GM21737 (cell line): Measurements from ENCODE around the gene ATG10.
"Not testable (repeated sequence)": the region's sequence is repeated elsewhere in the genome, so short reads cannot be mapped to it uniquely, and the experiment has no call there.

ENCODE experiments used
- ATAC-seq: cut with Tn5 transposase; IDR thresholded peaks from one replicate; pipeline ENCODE4 v1.9.1; 2021; ENCODE audit warnings: mild to moderate bottlenecking, moderate library complexity; ENCODE audit not compliant: unreplicated experiment

The ATG10 gene

DNA sequence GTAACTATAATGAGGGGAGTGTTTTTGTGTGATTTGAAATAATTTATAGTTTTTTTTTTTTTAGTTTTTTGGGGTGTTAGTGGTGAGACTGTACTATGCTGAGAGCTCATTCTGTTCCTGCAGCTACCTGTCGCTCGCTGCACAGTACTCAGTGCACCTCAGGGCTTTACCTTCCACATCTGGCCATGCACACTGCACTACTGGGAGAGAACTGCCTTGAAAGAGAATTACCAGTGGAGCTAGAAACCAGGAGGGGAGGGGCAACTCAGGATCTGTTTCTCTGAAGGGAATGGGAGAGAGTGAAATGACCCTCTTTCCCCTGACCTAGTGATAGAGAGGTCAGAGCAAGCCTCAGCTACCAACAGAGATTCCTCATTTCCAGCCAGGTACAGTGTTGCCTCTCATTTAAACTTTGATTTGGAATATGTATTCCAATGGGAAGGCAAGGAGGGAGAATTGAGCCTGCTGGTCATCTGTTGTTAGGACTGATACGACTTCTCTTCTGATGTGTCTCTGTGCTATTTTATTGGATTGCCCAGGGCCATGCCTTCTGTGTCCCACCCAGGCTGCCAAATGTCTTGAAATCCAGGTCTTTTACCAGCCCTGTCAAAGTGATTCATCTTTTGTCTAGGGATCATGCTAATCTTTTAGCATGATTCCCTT lies 8.9 kb downstream of the ATG10 start:
- ATAC-seq: no peak

DNA sequence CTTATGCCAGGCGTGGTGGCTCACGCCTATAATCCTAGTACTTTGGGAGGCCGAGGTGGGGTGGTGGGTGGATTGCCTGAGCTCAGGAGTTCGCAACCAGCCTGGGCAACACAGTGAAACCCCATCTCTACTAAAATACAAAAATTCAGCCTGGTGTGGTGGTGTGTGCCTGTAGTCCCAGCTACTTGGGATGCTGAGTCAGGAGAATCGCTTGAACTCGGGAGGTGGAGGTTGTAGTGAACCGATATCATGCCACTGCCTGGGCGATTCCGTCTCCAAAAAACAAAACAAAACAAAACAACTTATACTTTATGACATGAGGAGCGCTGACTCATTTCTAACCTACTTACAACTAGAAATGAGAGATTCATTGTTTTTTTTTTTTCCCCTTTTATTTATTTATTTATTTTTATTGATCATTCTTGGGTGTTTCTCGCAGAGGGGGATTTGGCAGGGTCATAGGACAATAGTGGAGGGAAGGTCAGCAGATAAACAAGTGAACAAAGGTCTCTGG lies 10.4 kb downstream of the ATG10 start:
- ATAC-seq: not testable (repeated sequence)

DNA sequence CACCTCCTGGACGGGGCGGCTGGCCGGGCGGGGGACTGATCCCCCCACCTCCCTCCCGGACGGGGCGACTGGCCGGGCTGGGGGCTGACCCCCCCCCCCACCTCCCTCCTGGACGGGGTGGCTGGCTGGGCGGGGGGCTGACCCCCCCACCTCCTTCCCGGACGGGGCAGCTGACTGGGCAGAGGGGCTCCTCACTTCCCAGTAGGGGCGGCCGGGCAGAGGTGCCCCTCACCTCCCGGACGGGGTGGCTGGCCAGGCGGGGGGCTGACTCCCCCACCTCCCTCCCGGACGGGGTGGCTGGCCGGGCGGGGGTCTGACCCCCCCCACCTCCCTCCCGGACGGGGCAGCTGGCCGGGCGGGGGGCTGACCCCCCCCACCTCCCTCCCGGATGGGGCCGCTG lies 11.3 kb downstream of the ATG10 start:
- not testable (repeated sequence) for ATAC-seq

DNA sequence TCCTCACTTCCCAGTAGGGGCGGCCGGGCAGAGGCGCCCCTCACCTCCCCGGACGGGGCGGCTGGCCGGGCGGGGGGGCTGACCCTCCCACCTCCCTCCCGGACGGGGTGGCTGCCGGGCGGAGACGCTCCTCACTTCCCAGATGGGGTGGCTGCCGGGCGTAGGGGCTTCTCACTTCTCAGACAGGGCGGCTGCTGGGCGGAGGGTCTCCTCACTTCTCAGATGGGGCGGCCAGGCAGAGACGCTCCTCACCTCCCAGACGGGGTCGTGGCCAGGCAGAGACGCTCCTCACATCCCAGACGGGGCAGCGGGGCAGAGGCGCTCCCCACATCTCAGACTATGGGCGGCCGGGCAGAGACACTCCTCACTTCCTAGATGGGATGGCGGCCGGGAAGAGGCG lies 11.7 kb downstream of the ATG10 start:
- not testable (repeated sequence) for ATAC-seq

DNA sequence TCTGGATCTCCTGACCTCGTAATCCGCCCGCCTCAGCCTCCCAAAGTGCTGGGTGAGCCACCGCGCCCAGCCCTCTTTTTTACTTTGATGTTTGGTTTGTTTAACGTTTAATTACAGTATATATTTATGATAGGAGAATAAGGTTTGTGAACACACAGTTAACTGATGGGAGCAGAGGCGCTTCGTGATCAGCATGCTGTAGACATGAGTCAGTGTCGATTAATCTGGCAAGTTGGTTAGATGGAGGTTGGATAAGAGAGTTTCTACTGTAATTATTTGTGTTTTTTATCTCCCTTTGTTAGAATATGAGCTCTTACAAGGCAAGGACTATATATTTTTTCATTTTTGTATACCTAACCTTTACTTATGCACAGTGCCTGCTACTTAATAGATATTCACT lies 14.3 kb downstream of the ATG10 start:
- no peak for ATAC-seq

DNA sequence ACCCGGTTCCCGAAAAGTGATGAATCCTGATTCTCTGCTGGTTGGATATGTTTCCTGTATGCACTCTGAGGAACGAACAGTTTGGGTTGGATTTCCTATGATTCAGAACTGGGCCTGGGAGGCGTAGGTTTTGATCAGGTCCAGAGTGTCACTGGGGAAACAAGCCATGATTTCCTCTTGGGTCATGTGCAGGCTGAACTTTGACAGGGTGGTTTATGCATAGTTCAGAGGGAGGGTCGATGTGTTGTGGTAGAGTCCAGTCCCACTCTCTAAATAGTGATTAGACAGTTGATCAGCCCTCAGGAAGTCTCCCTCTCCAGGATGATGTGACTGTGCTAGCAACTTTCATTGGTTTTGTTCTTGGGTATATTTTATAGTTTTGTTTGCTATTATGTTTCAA lies 17.4 kb downstream of the ATG10 start:
- ATAC-seq: no peak

DNA sequence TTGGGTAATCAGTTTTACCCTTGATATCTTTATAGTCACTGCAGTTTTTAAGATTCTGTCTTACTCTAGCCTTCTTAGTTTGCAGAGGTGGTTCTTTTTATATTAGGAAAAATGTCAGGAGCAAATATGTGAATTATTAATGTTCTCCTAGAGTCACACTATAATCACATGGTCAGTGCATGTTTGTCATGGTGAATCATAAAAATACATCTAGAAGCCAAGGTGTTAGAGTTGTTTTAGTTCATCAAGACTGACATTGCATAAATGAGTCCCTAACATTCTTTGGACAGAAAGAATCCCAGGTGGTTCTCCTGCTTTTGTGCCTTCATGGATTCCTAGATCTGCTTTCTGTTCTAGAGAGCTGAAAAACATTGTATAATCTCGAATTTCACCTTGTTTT lies 22.9 kb downstream of the ATG10 start:
- no peak for ATAC-seq

DNA sequence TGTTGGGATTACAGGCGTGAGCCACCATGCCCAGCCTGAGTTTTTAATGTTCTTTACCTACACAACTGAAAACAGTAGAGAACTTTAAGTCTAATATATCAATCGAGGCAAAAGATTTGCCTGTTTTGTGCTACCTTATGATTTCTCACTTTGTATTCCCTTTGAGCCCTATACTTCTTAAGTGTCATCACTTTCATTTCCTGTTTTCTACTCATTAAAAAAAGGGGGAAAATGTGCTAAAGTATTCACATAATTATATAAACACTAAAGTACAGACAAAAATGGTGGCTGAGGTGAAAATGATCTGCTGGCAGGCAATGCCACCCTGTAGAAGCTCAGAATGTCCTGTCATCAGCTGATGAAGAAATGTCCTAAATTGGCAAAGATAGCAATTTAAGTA lies 23.6 kb downstream of the ATG10 start:
- no peak for ATAC-seq

DNA sequence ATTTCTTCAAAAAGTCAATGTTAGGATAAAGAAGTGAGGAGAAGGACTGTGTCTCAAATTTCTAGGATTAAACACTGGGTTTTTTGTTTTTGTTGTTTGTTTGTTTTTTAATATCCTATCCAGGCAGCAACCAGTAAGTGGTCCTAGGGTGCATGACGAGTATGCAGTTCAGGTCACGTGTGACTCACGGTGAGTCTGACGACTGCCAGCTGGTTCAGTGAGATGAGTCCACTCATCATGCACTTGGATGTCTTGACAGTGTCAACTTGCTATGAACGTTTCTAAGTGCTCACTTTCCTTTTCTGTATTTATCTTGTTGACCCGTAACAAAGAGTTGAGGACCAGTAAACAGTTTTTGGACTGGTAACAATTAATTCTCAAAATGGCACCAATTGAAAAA lies 32.7 kb downstream of the ATG10 start:
- ATAC-seq: no peak

DNA sequence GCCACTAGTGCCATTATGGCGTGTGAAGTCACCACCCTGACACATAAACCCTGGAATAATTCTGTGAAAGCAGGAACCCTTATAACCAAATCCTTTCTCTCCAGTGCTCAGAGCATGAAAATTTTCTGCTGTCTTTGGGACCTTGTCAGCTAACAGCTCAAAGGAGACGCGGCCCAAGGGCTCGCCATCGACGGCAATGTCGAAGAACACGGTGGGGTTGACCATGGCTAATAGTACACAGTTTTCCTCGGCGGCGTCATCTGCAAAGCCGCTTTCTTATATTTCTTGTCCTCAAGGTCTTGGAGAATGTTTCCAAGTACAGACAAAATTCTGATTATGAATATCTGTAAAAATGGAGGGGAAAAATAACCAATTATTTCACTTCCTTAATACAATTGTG lies 38.0 kb downstream of the ATG10 start:
- ATAC-seq: not testable (repeated sequence)

DNA sequence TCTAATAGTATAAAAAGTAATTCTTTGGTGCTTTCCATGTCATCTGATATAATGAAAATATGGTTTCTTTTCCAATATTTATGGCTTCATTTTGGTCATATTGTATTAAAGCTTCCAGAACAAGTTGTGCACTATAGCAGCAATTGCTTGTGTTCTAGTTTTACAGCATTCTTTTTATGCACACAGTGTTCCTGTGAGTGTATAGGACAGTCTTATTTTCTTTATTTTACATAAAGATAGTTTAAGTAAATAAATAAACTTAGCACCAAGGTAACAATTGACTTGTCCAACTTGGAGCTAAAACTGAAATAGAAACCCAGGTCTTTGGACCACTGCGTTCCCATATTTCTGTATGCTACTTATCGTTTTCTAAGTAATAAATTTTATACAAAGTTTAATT lies 38.9 kb downstream of the ATG10 start:
- ATAC-seq: no peak

DNA sequence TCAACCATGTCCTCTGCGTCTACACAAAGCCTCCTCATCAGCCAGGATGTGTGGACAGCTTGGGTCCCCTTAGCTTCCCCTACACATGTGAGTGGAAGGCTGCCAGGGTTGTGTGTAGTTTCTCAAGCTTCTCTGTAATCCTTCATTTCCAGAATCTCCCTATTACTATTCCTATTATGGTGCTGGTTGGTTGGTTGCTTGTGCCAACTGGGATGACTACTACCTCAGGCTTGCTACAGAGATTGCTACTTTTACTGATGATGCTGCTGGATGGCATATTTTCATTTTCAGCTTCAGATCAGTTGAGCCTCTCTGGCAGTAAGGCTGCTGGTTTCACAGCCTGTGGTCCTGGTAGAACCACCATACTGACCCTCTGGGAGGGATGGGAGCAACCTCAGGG lies 39.9 kb downstream of the ATG10 start:
- ATAC-seq: no peak

DNA sequence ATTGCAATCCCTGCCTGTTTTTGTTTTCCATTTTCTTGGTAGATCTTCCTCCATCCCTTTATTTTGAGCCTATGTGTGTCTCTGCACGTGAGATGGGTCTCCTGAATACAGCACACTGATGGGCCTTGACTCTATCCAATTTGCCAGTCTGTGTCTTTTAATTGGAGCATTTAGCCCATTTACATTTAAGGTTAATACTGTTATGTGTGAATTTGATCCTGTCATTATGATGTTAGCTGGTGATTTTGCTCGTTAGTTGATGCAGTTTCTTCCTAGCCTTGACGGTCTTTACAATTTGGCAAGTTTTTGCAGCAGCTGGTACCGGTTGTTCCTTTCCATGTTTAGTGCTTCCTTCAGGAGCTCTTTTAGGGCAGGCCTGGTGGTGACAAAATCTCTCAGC lies 42.8 kb downstream of the ATG10 start:
- not testable (repeated sequence) for ATAC-seq

DNA sequence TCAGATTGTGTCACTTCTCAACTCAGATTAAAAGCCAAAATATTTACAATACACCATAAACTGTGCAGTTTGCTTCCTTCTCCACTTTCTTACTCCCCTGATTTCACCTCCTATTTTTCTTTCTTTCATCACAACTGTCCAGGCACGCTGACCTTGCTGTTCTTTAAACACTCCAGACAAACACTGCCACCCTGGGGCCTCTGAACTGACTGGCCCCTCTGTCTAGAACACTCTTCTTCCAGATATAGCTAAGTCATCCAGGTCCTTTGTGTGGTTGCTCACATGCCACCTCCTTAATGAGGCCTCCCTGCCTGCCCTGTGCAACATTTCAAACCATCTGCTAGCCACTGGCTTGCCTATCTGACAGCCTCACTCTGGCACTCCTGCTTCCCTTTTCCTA lies 46.6 kb downstream of the ATG10 start:
- no peak for ATAC-seq

DNA sequence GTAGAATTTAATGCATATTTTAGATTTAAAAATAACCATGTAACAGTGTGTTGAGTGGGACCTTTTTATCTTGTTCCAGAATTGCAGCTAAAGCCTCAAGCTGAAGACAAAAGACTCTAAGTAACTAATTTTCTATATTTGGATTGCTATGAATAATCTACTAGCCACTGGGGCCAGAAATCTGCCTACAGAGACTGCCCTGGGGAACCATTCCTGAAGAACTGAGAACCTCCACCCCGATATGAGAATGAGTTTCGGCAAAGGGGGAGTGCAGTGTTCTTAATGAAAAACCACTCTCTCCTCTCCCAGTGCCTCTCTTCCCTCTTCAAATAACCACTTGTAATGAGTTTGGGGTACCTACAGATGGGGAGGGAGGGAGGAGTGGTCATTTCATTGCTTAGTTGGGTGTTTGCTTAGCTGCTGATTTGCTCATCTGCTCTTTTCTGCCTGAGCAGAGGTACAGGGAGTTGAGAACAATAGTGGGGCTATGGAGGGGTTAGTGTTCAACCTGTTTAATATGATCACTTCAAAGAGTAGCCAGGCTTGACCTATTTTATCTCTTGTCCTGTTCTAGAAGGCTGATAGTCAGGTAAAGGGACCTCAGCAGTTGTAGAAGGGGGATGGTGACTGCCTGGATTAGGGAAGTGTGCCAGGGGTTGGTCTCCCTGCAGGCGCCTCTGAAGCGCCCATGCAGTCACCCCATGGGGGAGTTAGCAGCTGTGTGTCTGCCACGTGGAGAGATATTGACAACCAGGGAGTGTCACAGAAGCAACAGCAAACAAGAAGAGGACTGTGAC lies 47.7 kb downstream of the ATG10 start:
- no peak for ATAC-seq

DNA sequence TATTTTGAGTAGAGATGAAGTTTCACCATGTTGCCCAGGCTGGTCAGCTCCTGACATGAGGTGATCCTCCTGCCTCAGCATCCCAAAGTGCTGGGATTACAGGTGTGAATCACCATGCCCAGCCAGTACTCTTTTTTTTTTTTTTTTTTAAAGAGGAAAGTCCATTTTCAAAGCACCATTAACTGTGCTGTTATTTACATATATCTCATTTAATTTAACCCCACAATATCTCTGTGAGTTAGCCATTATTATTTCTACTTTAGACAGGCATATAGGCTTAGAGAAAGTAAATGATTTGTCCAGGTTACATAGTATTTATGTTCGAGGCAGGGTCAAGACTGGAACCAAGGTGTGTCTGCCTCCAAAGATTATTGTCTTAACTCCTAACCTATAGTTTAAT lies 50.7 kb downstream of the ATG10 start:
- no peak for ATAC-seq

DNA sequence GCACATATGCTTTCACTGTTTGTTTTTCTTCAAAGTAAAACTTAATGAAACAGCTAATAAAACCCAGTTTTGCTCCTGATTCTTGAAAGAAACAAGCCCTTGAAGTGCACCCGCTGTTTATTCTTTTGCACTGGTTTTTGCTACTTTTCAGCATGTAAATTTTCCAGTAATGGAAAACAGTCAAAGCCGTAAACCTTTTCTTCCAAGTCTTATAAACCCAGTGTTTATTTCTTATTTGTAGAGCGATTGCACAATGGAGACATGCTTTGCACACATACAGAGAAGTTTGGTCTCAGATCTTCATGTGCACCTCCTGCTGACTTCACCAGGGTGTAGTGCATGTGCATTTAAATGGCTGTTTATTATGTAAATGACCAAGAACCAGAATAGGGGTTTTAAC lies 51.8 kb downstream of the ATG10 start:
- ATAC-seq: no peak

DNA sequence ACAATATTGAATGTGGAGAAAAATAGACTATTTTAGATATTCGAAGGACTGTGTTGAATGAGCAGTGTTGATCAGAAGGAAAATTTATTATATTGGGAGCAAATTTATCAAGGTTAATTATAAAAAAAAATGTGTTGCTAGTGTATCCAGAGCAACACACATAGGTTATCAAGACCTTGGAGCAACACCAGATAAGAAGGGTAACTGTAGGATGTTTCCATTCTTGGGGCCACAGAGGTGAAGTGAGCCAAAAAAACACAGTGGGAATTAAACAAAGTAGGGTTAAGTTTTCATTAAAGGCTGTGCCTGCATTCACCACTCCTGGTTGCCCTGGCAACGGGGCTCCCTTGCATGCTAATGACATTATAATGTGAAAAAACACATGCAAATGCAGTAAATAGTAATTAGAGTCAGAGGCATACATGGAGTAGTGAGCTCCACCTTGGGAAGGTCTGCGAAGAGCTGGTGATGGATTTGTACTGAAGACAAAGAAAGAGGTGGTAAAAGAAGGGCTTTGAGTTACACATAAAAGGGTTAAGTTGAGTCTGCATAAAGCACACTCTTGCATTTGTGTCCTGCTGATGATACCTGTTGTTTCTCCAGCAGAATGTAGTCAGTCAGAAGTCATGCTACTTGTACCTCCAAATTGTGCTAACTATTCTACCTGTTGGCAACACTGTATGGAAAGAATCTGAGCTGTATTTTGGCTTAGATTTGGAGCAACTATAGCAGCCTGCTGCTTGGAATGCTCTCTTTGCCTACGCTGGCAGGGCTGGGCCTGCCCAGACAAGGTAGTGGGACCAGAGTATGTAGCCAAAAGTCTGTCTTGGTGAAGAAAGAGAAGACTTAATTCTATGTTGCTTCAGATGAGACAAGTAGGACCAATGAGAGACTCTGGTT lies 59.6 kb downstream of the ATG10 start:
- no peak for ATAC-seq

DNA sequence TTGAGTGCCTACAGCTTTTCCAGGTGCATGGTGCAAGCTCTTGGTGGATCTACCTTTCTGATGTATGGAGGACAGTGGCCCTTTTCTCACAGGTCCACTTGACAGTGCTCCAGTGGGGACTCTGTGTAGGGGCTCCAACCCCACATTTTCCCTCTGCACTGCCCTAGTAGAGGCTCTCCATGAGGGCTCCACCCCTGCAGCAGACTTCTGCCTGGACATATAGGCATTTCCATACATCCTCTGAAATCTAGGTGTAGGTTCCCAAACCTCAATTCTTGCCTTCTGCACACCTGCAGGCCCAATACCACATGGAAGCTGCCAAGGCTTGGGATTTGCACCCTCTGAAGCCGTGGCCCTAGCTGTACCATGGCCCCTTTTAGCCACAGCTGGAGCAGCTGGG lies 71.1 kb downstream of the ATG10 start:
- ATAC-seq: not testable (repeated sequence)

DNA sequence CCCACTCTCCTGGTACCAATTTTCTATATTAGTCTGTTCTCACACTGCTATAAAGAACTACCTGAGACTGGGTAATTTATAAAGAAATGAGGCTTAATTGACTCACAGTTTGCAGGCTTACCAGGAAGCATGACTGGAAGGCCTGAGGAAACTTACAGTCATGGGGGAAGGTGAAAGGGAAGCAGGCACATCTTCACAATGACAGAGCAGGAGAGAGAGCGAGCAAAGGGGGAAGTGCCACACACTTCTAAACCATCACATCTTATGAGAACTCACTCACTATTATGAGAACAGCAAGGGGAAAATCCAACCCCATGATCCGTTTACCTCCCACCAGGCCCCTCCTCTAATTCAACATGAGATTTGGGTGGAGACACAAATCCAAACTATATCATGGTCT lies 72.2 kb downstream of the ATG10 start:
- ATAC-seq: no peak

DNA sequence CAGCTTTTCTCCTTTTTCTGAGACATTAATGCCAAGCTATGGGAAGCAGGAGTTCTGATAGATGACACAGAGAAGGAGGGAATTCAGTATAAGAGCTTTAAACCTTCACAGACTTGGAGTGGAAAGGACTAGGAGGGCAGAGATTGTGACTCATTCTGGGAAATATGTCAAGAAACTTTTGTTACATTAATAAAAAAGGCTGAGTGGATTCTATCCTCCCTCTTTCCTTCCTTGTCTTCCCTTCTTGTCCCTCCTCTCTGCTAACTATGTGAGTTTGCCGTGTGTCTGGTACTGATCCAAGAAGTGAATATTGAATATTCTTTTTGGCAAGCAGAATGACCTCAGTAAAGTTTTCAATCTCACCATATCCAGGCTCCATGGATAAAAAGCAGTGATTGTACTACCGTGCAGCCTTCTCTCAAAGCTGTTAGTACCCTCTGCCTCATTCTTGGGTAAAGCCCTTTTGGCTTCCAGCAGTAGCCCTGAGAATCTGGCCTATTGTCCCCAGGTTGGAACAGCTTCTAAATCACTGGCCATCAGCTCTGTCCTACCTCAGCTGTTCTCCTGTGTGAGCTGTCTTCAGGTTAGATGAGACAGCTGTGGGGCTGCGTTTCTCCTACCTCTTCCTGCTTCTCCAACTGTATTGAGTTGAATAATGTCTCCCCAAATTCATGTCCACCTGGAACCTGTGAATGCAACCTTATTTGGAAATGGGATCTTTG lies 73.9 kb downstream of the ATG10 start:
- no peak for ATAC-seq
